ENCODE measurements around the gene MTARC1.

MTARC1 gene

GRCh38 chr1:220808345-220809186 is 21.9 kb downstream of the MTARC1 start:
- no peak for FAIRE-seq

- no peak for FAIRE-seq
Measured at GRCh38 chr1:220809187-220809550, 22.5 kb downstream of the MTARC1 start.

GRCh38 chr1:220809704-220810103 is 23.0 kb downstream of the MTARC1 start:
- no peak for FAIRE-seq

GRCh38 chr1:220810179-220810653 is 23.5 kb downstream of the MTARC1 start:
- no peak for FAIRE-seq

- FAIRE-seq: no peak
Measured at GRCh38 chr1:220810963-220811362, 24.2 kb downstream of the MTARC1 start.

- no peak for FAIRE-seq
Measured at GRCh38 chr1:220811695-220812094, 25.0 kb downstream of the MTARC1 start.

GRCh38 chr1:220812308-220812707 is 25.6 kb downstream of the MTARC1 start:
- FAIRE-seq: no peak

GRCh38 chr1:220813013-220813412 is 26.3 kb downstream of the MTARC1 start:
- no peak for FAIRE-seq

GRCh38 chr1:220815409-220815808 is 28.7 kb downstream of the MTARC1 start:
- no peak for FAIRE-seq

GRCh38 chr1:220817907-220818306 is 31.2 kb downstream of the MTARC1 start:
- FAIRE-seq: no peak

GRCh38 chr1:220818421-220819173 is 31.9 kb downstream of the MTARC1 start:
- no peak for FAIRE-seq

GRCh38 chr1:220819467-220820026 is 32.8 kb downstream of the MTARC1 start:
- no peak for FAIRE-seq

- FAIRE-seq: no peak
Measured at GRCh38 chr1:220824031-220824989, 37.6 kb downstream of the MTARC1 start.

GRCh38 chr1:220825819-220826551 is 39.3 kb downstream of the MTARC1 start:
- FAIRE-seq: no peak

- FAIRE-seq: no peak
Measured at GRCh38 chr1:220826729-220827128, 40.0 kb downstream of the MTARC1 start.

GRCh38 chr1:220827445-220828178 is 40.9 kb downstream of the MTARC1 start:
- FAIRE-seq: no peak

GRCh38 chr1:220828179-220828490 is 41.4 kb downstream of the MTARC1 start:
- FAIRE-seq: no peak

GRCh38 chr1:220828950-220829586 is 42.4 kb downstream of the MTARC1 start:
- no peak for FAIRE-seq

- FAIRE-seq: no peak
Measured at GRCh38 chr1:220833436-220833835, 46.7 kb downstream of the MTARC1 start.

GRCh38 chr1:220834155-220834870 is 47.6 kb downstream of the MTARC1 start:
- no peak for FAIRE-seq
